ENCODE measurements around the gene RALGAPA2.

- TF ChIP-seq CTCF (IDR thresholded peaks at IDR 0.05; ENCODE audit: extremely low read depth in 1 of 2, insufficient read depth in 1 of 2, low read depth in 1 of 2, low read length in 2 of 2) (peak; percentile 52 to 60), EZH2 (IDR thresholded peaks at IDR 0.05; ENCODE audit: borderline replicate concordance, low read depth, low read length, severe bottlenecking) (no peak), POLR2A (IDR thresholded peaks at IDR 0.05; ENCODE audit: low read depth, low read length) (peak; percentile 27), MYC (IDR thresholded peaks at IDR 0.05; ENCODE audit: low read depth, low read length) (no peak), POLR2AphosphoS5 (IDR thresholded peaks at IDR 0.05; ENCODE audit: insufficient read depth, low read depth, low read length) (no peak)
Observed at GRCh38 chr20:20664795-20665589, 47.5 kb downstream of the RALGAPA2 start.

Measured in endothelial cell of umbilical vein (primary cell).